GM12878 (cell line): ENCODE measurements around the gene GPN1. TPM values are rescaled to one million over a fixed set of nuclear protein-coding genes. Genes with fewer than 3 reads are reported as not detected.

Experiments
- ATAC-seq: fragments of 200-7000 bp; cut with Tn5 transposase; 3 replicates; pipeline ENCODE4 v1.9.1; 2020; ENCODE audit warnings: mild to moderate bottlenecking, moderate library complexity
- BruUV-seq: library from RNA; stranded (reverse); fragments of 400-500 nt; replicated peaks from 2 replicates; lab custom pipeline; 2021; lab: Mats Ljungman, UMichigan
- CTCF ChIA-PET: fragments of 300-600 bp; sonication (Branson Sonifier 250); formaldehyde crosslinking; extraction: SDS; loops from one replicate; lab custom pipeline; 2021; ENCODE audit warnings: inconsistent platforms; lab: Yijun Ruan, JAX
- POLR2A ChIA-PET: fragments of 350-600 bp; formaldehyde crosslinking; extraction: SDS; loops from one replicate; lab custom pipeline; 2021; ENCODE audit warnings: inconsistent platforms; lab: Charles Lee
- RAD21 ChIA-PET: fragments of 300-600 bp; sonication (Branson Sonifier 250); formaldehyde crosslinking; loops from one replicate; lab custom pipeline; 2023; ENCODE audit warnings: antibody characterized with exemption; ENCODE audit not compliant: unreplicated experiment; lab: Charles Lee
- SMC1A ChIA-PET: fragments of 300-600 bp; sonication (Branson Sonifier 250); formaldehyde crosslinking; loops from one replicate; lab custom pipeline; 2023; ENCODE audit not compliant: unreplicated experiment, uncharacterized antibody; lab: Charles Lee
- DNase-seq: peaks from one replicate; pipeline ENCODE4 v3.0.0-alpha.2; 2011; ENCODE audit warnings: low read depth, low spot score
- FAIRE-seq: peaks from 3 replicates; lab custom pipeline; 2011; peaks lifted over from hg19 to GRCh38; lab: Jason Lieb, UNC
- H2AFZ ChIP-seq: 2 replicates; pipeline ENCODE4 v1.6.0; 2011; ENCODE audit warnings: low read depth, low read length, control low read depth; ENCODE audit not compliant: control insufficient read depth
- H3K27ac ChIP-seq: 2 replicates; pipeline ENCODE4 v1.5.1; 2011; ENCODE audit warnings: control low read depth; ENCODE audit not compliant: control insufficient read depth, insufficient read depth
- H3K27me3 ChIP-seq, 2 experiments: replicated peaks in 1 of 2; 2 replicates each; pipeline versions ENCODE4 v1.6.0 to v1.6.1; 2011; ENCODE audit warnings: low read length in 1 of 2; ENCODE audit not compliant: control insufficient read depth in 2 of 2, insufficient read depth in 2 of 2
- H3K36me3 ChIP-seq, 2 experiments: 2 replicates each; pipeline ENCODE4 v1.5.1; 2011; ENCODE audit warnings: low read length in 1 of 2; ENCODE audit not compliant: control insufficient read depth in 2 of 2, insufficient read depth in 2 of 2
- H3K4me1 ChIP-seq: 2 replicates; pipeline ENCODE4 v1.6.1; 2011; ENCODE audit warnings: mild to moderate bottlenecking, low read length, moderate library complexity, mixed read lengths; ENCODE audit not compliant: control insufficient read depth, insufficient read depth
- H3K4me2 ChIP-seq: 2 replicates; pipeline ENCODE4 v1.6.0; 2011; ENCODE audit warnings: control low read depth; ENCODE audit not compliant: control insufficient read depth, insufficient read depth
- H3K4me3 ChIP-seq: fragments of 200-600 bp; sonication (generic); 2 replicates; pipeline ENCODE4 v1.5.1; 2016
- H3K79me2 ChIP-seq: 2 replicates; pipeline ENCODE4 v1.6.0; 2011; ENCODE audit warnings: low read length; ENCODE audit not compliant: control insufficient read depth, insufficient read depth
- H3K9ac ChIP-seq: 2 replicates; pipeline ENCODE4 v1.8.0; 2011; ENCODE audit warnings: low read length, control low read depth, mixed read lengths; ENCODE audit not compliant: control insufficient read depth, insufficient read depth
- H3K9me3 ChIP-seq: replicated peaks from 3 replicates; pipeline ENCODE4 v1.5.1; 2011; ENCODE audit warnings: mild to moderate bottlenecking, low read length; ENCODE audit not compliant: control insufficient read depth, insufficient read depth
- H4K20me1 ChIP-seq: 2 replicates; pipeline ENCODE4 v1.6.0; 2011; ENCODE audit not compliant: control insufficient read depth, insufficient read depth
- BACH1 ChIP-seq: fragments of 450-650 bp; IDR thresholded peaks from 2 replicates; pipeline ENCODE4 v1.6.1; 2017; ENCODE audit warnings: mild to moderate bottlenecking, borderline replicate concordance
- CHD1 ChIP-seq: IDR thresholded peaks from 2 replicates; pipeline ENCODE4 v1.6.1; 2012; ENCODE audit warnings: low read depth, low read length, improper control_type of control experiment
- CREB1 ChIP-seq: IDR thresholded peaks from 2 replicates; pipeline ENCODE4 v1.6.1; 2012; ENCODE audit warnings: low read depth, mild to moderate bottlenecking, inconsistent platforms
- CUX1 ChIP-seq: IDR thresholded peaks from 2 replicates; pipeline ENCODE4 v1.6.1; 2012; ENCODE audit warnings: improper control_type of control experiment, low read depth, low read length; ENCODE audit not compliant: insufficient replicate concordance
- EZH2 ChIP-seq: IDR thresholded peaks from 2 replicates; pipeline ENCODE4 v1.6.1; 2012; ENCODE audit warnings: low read depth, mild to moderate bottlenecking, control low read depth, inconsistent platforms, low read length, borderline replicate concordance; ENCODE audit not compliant: control insufficient read depth
- GABPA ChIP-seq: IDR thresholded peaks from 2 replicates; pipeline ENCODE4 v1.6.1; 2014; ENCODE audit warnings: antibody characterized with exemption, low read depth, mild to moderate bottlenecking, inconsistent platforms
- IRF4 ChIP-seq: IDR thresholded peaks from 2 replicates; pipeline ENCODE4 v1.6.1; 2011; ENCODE audit warnings: low read depth, low read length
- KLF5 ChIP-seq: fragments of 450-650 bp; IDR thresholded peaks from 2 replicates; pipeline ENCODE4 v1.6.1; 2014; ENCODE audit warnings: mild to moderate bottlenecking; ENCODE audit not compliant: partially characterized antibody
- NFIC ChIP-seq: IDR thresholded peaks from 2 replicates; pipeline ENCODE4 v1.6.1; 2012; ENCODE audit warnings: low read depth, mild to moderate bottlenecking, inconsistent platforms, low read length, moderate library complexity
- POU2F2 ChIP-seq: IDR thresholded peaks from 3 replicates; pipeline ENCODE4 v1.6.1; 2011; ENCODE audit warnings: low read depth, mild to moderate bottlenecking, low read length, borderline replicate concordance
- RAD21 ChIP-seq: IDR thresholded peaks from 2 replicates; pipeline ENCODE4 v1.6.1; 2011; ENCODE audit warnings: mild to moderate bottlenecking, low read depth, low read length, moderate library complexity; ENCODE audit not compliant: insufficient read depth
- SRF ChIP-seq, 2 experiments: IDR thresholded peaks; 2 replicates each; pipeline ENCODE4 v1.6.1; 2011; ENCODE audit warnings: low read depth in 2 of 2, low read length in 2 of 2, mild to moderate bottlenecking in 1 of 2, moderate library complexity in 1 of 2
- WRNIP1 ChIP-seq: IDR thresholded peaks from 2 replicates; pipeline ENCODE4 v1.6.1; 2011; ENCODE audit warnings: low read depth, low read length, improper control_type of control experiment, borderline replicate concordance
- ZBTB33 ChIP-seq: fragments of 450-650 bp; IDR thresholded peaks from 2 replicates; pipeline ENCODE4 v1.6.1; 2017; ENCODE audit warnings: mild to moderate bottlenecking
- ZNF24 ChIP-seq: fragments of 450-650 bp; IDR thresholded peaks from 2 replicates; pipeline ENCODE4 v1.6.1; 2017; ENCODE audit warnings: antibody characterized with exemption, mild to moderate bottlenecking
- ZNF384 ChIP-seq: IDR thresholded peaks from 2 replicates; pipeline ENCODE4 v1.6.1; 2012; ENCODE audit warnings: low read depth, mild to moderate bottlenecking, low read length, improper control_type of control experiment, borderline replicate concordance
- in situ Hi-C: fragments of 300-500 bp; cut with MboI; formaldehyde crosslinking; loops from 9 replicates; pipeline ENCODE4 v1.14.3; 2018; ENCODE audit warnings: mixed read lengths
- intact Hi-C: fragments of 100-400 bp; cut with micrococcal nuclease; formaldehyde crosslinking; loops from one replicate; pipeline ENCODE4 v1.14.2; 2022; ENCODE audit not compliant: unreplicated experiment
- polyA plus RNA-seq, 11 experiments: library from polyadenylated mRNA; depleted of rRNA in 4 of 11; unstranded in 6 of 11; stranded (reverse) in 5 of 11; fragments of >200 nt; fragmentation: Nextera tagmentation in 4 of 11; fragmentation: Illumina TruSeq in 1 of 11; extraction: Ambion mirVana in 4 of 11; extraction: Trizol in 1 of 11; gene quantifications; 1 replicate in 1 of 11; 2 replicates in 10 of 11; pipeline versions ENCODE4 v1.2.1 to v1.2.3, GENCODE V29; 2011 to 2016; ENCODE audit warnings: inconsistent platforms in 2 of 11, missing spikeins in 2 of 11, low read depth in 1 of 11
- total RNA-seq, 4 experiments: library from RNA; depleted of rRNA in 3 of 4; stranded (reverse); fragments of >200 nt in 3 of 4; fragmentation: Illumina TruSeq in 1 of 4; extraction: Trizol in 1 of 4; gene quantifications; 2 replicates each; pipeline versions ENCODE4 v1.2.1 to v1.2.3, GENCODE V29; 2013 to 2021

GPN1 gene
- total and polyA plus RNA-seq, 10 of the 15 experiments (the other 5 are each of a cell fraction or from before 2014, with no cell fraction given), result 32.1 to 108 (median 60.4) TPM

- TF ChIP-seq ZNF384 (no peak), CHD1 (no peak), RAD21 (no peak), ZNF24 (no peak), CREB1 (no peak), SRF (IDR thresholded peaks at IDR 0.05; ENCODE audit: low read depth in 2 of 2, low read length in 2 of 2) (no peak), POU2F2 (no peak), KLF5 (no peak), GABPA (no peak)
These were observed 11.9 kb downstream of the GPN1 start (continued) for GRCh38 chr2:27640722-27641245.

GRCh38 chr2:27645197-27645596 is 16.3 kb downstream of the GPN1 start:
- POLR2A ChIA-PET, result no interaction called here
- peaks cover 2 to 21% of the 10 kb centered on the region in 2 experiments; a peak in 3 of 4 replicates for H3K36me3 ChIP-seq
- BruUV-seq, result no TSS peak
- no peak for TF ChIP-seq NFIC
- no peak for TF ChIP-seq BACH1
- TF ChIP-seq EZH2, result no peak
- no peak for TF ChIP-seq CUX1
- TF ChIP-seq ZBTB33, result no peak
- no peak for TF ChIP-seq IRF4
- TF ChIP-seq WRNIP1, result no peak

More at GRCh38 chr2:27645197-27645596, 16.3 kb downstream of the GPN1 start:
- Histone ChIP-seq H3K4me1 (no peaks in the 10 kb centered on the region), H2AFZ (no peak overlapping the region), H3K27me3 (no peaks in the 10 kb centered on the region), H3K4me3 (no peak overlapping the region), H4K20me1 (no peaks in the 10 kb centered on the region), H3K9me3 (no peaks in the 10 kb centered on the region), H3K79me2 (no peaks in the 10 kb centered on the region), H3K4me2 (no peak overlapping the region), H3K27ac (no peak overlapping the region), H3K9ac (no peak overlapping the region)
- in situ Hi-C loops, result no loop called here
- no peak for DNase-seq
- CTCF ChIA-PET, result interaction anchor here (2.4 kb wide), 1 partner anchor 37 kb away, joined by 14 read pairs; no protein-coding TSS in a partner anchor
- no peak for ATAC-seq
- SMC1A ChIA-PET, result no interaction called here
- intact Hi-C loops, result no loop called here
- RAD21 ChIA-PET, result no interaction called here
- FAIRE-seq, result no peak
